ENCODE data around the gene PTPRZ1.

- TF ChIP-seq SMAD4 (CRISPR knock-in tag; IDR thresholded peaks at IDR 0.05) (no peak), CTCF (IDR thresholded peaks at IDR 0.05) (no peak), CREB1 (CRISPR knock-in tag; IDR thresholded peaks at IDR 0.05) (no peak), ATF2 (CRISPR knock-in tag; IDR thresholded peaks at IDR 0.05; ENCODE audit: borderline replicate concordance, low read depth) (no peak), ETV6 (CRISPR knock-in tag; IDR thresholded peaks at IDR 0.05) (no peak), CREM (CRISPR knock-in tag; IDR thresholded peaks at IDR 0.05) (no peak), ZNF671 (CRISPR knock-in tag; IDR thresholded peaks at IDR 0.05) (no peak), E2F4 (CRISPR knock-in tag; IDR thresholded peaks at IDR 0.05; ENCODE audit: borderline replicate concordance, low read depth) (no peak)
Measured at GRCh38 chr7:121957626-121958025, 84.7 kb downstream of the PTPRZ1 start.

Measured in WTC11 (cell line).